Glomerular endothelial cell (primary cell): Measurements from ENCODE around the gene PRICKLE1. TPM values are rescaled to one million over a fixed set of nuclear protein-coding genes. Genes with fewer than 3 reads are reported as not detected.

Experiments used
- DNase-seq: peaks from one replicate; pipeline ENCODE4 v3.0.0-alpha.2; 2011; ENCODE audit warnings: low read depth, low spot score; ENCODE audit errors: extremely low read depth
- total RNA-seq: library from RNA; depleted of rRNA; stranded (reverse); fragments of >200 nt; gene quantifications from 2 replicates; pipeline ENCODE4 v1.2.3, GENCODE V29; 2015

Gene PRICKLE1
- total RNA-seq, 1 donor from 2014 or later = 7.1 TPM

DNA sequence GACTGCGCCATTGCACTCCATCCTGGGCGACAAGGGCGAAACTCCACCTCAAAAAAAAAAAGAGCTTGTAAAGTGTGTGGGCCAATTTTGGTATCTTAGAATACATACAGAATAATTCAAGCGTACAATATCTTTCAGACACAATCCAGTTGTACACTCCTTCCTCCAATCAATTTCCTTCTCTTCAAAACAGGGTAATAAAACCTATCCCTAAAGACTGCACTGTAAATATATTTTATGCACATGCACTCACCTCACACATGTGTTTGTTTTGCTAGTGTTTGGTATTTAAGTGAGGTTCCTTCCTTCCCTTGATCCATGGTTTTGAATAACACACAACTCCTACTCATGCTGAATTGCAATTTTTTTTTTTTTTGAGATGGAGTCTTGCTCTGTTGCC lies 125.9 kb downstream of the PRICKLE1 start:
- DNase-seq = no peak

DNA sequence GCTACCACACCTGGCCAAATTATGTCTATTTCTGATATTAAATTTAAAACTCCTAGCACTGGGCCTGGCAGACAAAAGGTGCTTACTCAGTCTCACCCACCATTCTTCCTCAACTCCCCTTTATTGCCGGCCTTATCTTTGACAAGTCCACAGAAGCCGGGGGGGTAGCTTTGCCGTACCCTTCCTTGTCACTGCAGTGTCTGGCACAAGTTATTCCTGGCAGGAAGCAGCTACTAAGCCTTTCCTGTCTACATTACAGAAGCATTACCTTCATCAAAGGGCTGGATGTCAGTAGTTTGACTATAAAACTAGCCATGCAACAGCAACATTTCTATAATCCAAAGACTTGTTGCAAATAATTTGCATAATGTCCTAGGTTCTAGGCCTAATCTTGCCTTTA lies 127.1 kb downstream of the PRICKLE1 start:
- DNase-seq = no peak

DNA sequence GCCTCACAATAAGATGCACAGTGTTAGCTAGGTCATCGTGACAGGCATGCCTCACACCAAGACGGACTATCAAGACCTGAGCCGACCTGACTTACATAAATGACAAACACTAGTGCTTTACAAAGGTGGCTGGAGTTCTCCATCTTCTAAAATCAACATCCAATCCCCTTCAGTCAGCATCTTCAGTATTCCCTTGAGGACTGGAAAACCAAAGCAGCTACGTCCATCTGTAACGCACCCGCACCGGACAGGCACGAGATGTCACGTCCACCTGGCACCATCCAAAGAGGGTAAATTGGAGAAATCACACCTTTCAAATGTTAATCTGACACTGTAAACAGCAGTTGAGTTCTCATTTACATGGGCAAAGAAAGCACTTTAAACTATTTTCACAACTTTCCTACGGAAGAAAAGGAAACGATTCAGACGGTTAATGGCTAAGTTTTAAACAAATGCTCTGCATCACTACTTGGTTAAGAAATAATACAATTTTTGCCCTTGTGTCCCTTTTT lies 130.2 kb downstream of the PRICKLE1 start:
- no peak for DNase-seq

DNA sequence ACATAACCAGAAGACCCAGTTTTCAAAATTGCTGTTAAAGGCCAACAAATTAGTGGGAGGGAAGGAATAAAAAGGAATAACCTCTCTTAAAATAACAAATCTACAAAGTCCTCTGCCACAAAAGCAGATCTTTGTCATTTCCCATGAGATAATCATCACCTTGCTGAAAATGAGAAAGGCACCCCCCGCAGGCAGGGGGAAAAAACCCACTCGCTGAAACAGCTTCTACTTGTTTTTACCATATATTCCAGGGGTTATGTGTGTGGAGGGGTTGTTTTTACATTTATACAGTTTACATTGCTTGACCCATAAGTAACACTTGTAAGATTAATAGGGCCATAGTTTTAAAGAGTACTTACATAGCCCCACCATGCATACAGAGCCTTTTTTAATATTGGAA lies 131.0 kb downstream of the PRICKLE1 start:
- no peak for DNase-seq

DNA sequence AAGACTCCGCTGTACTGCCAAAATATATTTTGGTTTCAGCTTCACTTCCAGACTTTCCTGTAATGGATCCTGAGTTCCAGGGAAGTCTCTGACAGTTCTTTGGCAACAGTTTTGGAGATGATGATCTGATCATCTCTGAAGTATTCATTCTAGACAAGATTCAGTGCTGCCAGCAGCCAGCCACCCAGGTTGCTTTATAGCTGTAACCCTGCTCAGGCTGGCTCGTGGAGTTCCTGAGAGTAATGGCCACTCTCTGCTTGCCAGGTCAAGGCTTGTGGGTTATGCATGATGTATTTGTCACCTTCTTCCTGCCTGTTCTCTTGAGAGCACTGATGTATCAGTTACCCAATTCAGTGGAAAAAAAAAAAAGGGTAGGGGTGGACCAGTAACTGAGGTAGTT lies 139.3 kb downstream of the PRICKLE1 start:
- no peak for DNase-seq

DNA sequence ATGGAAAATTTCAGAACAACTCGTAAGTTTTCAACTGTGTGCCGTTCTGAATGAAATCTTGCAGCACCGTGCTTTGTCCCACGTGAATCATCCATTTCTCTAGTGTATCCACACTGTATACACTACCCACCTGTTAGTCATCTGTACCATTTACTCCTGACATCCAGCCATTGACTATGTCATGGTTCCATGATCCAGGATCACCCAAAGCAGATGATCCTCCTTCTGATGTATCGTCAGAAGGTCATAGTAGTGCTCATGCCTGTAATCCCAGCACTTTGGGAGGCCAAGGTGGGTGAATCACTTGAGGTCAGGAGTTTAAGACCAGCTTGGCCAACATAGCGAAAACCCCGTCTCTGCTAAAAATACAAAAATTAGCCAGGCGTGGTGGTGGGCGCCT lies 140.7 kb downstream of the PRICKLE1 start:
- no peak for DNase-seq

DNA sequence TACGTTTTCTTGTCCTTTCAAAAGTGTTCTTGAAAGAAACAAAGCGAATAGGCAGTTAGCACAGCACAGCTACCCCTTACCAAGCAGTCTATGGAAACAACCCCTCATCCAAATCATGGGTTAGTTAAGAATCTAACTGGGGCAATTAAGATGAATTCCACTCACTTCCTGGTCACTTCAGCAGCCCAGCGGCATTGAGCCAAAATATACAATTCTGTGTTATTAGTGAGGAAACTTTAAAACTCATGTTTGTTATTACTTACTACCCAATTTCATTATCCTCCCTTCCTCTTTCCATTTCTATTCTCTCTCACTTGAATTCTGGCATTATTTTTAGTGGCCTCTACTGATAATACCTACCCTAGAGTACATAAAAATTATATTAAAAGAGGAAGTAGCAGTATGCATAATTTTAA lies 142.2 kb downstream of the PRICKLE1 start:
- no peak for DNase-seq

DNA sequence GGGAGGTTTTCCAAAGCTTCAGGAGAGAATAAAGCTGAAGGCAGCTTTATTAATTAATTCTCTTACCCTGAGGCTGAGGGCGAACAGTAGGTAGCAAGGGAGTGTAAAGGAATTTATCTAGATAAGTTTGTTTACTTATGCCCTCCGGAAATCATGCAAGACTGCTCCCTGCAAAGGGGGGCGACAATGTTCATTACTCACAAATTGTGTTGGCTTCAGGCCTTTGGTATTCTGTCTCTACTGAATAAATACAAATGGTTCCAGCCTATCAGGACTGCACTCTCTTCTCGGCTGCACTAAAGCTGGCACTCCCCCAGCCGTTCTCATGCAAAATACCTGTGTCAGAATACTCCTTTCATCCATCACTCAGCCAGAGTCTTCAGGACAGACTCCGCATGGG lies 142.8 kb downstream of the PRICKLE1 start:
- DNase-seq = no peak

DNA sequence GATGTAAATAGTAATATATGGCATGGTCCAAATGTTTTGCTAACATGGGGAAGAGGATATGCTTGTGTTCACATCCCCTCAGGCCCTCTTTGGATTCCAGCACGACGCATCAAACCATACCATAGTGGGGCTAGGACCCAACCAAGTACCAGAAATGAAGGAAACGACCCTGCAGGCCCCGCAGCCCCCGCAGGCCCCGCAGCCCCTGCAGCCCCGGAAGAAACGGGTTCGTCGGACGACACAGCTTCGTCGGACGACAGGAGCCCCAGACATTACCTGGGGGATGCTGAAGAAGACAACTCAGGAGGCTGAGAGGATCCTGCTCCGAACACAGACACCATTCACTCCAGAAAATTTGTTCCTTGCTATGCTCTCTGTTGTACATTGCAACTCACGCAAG lies 143.7 kb downstream of the PRICKLE1 start:
- DNase-seq = no peak

DNA sequence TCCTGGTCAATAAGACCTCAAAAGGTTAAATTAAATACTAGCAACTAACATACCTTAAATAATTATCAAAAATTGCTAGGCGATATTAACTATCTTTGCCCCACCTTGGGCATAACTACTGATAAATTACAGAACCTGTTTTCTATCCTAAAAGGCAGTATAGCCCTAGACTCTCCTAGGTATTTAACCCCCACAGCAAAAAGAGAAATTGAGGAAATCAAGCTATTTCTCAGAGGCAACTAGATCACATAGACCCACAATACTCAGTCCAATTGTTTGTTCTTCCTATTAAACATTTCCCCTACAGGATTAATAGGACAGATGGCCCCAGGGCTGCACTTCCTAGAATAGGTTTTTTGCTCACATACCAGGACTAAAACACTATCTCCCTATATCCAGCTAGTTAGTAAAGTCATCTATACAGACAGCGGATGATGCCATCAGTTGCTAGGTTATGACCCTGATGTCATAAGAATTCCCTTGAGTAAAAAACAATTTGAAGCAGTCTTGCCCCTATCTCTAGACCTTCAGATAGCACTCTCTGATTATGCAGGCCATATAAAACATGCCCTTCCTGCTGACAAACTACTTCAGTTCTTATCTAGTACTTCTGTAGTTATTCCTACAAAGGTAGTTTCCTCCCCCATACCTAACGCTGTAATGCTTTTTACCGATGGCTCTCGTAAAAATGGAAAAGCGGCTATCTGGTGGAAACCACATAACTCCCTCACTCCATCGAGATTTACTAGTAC lies 145.2 kb downstream of the PRICKLE1 start:
- DNase-seq = no peak

DNA sequence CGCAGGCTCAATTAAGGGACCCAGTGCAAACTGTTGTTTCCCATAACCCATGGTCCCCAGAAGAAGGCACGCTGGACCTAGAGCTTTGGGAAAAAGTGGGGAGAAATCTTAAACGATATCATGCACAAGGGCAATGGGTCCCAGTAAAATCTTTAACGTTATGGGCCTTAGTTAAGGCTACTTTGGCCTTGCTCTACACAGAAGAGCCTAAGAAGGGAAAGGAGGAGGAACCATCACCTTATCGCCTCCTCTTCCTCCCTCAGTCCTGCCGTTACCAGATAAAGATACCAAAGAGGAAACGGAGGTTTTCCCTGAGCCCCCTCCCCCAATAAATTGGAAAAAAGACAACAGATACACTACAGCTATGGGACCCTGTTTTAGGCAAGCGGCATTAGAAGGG lies 146.7 kb downstream of the PRICKLE1 start:
- DNase-seq = no peak

DNA sequence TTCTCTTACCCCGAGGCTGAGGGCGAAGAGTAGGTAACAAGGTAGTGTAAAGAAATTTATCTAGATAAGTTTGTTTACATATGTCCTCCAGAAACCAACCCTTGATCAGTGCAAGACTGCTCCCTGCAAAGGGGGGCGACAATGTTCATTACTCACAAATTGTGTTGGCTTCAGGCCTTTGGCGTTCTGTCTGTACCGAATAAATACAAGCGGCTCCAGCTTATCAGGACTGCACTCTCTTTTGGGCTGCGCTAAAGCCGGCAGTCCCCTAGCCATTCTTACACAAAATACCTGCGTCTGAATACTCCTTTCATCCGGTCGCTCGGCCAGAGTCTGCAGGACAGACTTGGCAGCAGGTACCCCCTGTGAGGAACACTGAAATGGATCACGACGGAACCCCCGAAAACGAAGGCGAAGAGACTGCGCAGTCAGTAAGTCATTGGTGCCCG lies 147.2 kb downstream of the PRICKLE1 start:
- no peak for DNase-seq

DNA sequence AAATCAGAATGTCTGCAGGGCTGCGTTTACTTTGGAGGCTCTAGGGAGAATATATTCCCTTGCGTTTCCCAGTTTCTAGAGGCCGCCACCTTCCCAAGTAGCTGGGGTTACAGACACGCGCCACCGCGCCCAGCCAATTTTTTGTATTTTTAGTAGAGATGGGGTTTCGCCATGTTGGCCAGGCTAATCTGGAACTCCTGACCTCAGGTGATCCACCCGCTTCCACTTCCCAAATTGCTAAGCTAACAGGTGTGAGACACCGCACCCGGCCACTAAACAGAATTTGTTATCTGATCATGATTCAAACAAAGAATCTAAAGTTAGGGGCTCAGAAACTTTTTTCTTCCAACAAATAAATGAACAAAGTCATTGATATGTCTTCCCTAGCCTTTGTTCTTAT lies 148.9 kb downstream of the PRICKLE1 start:
- no peak for DNase-seq

DNA sequence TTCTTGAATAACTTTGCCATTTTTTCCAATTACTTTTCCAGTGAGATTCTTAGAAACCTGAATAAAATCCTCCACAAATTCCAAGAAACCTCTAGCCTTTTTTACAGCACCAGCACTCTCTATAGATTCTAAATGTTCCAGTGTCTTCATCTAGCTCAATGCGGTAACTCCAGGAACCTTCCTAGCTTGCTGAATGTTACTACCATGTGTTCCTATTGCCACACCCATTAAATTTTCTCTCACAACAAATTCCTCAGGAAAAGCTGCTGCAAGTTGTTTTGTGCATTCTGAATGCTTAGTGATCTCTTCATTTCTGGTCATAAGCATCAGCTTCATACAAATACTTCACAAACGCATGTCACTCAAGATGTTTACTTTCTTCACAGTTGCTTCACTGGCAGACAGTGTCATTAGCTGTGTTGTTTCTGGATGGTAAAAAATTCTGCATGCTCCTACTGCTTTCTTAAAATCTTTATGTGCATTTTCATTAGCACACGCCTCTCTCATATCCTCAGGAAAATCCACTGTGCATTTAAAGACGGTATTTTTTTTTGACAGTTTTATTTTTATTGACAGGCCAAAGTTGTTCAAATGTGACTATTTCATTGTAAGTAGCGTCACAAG lies 156.9 kb downstream of the PRICKLE1 start:
- DNase-seq = no peak

DNA sequence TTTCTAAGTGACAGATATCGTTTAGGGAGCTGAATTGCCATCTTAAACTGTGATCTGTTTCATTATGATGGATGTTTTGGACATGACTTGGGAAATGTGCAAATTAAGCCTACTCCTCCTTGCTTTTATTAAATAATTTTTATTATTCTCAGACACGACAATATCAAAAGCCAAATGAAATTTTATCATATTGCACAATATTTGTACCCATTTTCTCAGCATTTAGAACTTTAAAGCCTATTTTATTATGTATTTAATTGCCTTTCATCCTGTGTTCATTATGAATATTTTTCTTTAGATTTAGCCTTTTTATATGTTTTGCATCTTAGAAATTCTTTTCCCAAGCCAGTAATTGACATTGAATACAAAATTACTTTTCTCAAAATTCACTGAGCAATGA lies 160.7 kb downstream of the PRICKLE1 start:
- DNase-seq = no peak

DNA sequence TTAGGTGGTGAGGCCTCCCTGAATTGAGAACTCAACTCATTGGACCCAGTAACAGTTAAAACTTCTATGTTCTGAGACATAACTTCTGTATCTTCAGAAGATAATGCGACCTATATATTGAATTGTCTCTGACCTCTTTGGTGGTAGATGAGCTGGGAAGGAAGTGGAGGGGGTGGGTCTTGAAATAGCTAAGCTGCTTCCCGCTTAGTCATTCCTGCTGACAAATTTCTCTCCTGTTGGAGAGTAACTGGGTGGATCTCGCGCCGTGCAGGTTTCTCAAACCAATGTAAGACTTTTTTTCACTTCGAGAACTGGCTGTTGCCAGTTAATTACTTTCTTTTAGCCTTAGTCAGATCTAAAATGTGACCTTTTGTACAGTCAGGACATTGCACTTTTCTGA lies 162.8 kb downstream of the PRICKLE1 start:
- no peak for DNase-seq

DNA sequence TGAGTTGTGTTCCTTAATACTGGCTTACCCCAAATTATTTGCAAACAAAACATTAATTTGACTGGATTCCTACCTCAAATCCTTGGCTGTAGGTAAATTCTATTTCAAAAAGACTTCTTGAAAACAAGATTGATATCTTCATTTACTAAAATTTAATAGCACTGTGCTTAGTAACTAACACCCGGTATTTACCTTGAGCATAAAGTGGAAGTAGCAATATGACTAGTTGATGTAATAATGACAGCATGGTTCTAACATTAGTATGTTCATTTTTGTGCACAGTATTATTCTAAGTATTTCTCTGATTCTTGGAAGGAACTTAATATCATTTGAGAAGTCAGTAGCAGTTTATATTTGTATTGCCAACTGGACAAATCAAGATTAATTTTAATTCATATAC lies 166.8 kb downstream of the PRICKLE1 start:
- no peak for DNase-seq

DNA sequence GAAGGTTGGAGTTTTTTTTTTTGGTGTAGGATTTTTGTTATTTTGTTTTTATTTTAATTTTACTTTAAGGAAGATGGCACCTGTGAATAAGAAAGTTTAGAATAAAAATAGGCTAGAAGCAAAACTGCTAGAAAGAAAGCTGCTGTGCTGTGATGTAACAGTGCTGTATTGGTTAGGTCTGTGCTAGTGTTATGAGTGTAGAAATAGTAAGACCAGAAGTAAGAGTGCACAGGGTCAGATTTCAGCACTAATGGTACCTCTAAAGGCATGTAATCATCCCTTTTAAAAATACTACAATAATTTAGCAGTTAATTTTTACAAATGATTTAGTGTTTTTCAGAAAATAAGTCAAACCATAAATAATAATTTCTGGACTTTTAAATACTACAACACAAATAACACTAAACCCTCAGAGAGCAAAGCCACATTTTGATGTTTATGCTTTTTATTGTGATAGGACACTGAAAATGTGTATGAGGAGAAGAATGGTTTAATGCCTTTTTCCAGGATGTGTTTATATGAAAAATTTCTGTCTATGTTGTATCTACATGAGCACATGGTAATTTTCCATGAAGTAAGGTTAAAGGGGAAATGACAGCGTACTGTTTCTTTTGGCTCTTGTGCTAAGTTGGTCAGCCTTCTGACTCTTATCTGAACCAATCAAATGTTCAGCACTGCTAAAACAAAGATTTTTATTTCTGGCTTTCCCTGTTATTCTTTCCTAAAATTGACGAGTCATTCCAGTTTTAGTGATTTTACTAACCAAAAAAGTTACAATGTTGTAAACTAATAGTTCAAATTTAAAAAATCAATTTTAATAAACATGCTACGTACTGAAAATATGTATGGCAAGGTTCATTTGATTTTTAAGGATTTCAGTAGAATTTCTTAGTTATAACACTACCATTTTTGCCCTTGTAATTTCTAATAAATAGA lies 167.4 kb downstream of the PRICKLE1 start:
- DNase-seq = peak; percentile 88

DNA sequence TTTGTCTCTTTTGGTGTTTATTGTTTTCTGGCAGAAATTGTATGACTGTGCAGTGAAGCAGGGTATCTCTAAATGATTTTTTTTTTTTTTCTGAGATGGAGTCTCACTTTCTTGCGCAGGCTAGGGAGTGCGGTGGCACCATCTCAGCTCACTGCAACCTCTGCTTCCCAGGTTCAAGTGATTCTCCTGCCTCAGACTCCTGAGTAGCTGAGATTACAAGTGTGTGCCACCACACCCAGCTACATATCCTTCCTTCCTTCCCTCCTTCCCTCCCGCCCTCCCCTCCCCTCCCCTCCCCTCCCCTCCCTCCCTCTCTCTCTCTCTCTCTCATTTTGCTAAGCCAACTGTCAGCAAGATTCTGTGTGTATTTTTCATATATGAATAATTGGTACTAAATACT lies 169.2 kb downstream of the PRICKLE1 start:
- DNase-seq = no peak

DNA sequence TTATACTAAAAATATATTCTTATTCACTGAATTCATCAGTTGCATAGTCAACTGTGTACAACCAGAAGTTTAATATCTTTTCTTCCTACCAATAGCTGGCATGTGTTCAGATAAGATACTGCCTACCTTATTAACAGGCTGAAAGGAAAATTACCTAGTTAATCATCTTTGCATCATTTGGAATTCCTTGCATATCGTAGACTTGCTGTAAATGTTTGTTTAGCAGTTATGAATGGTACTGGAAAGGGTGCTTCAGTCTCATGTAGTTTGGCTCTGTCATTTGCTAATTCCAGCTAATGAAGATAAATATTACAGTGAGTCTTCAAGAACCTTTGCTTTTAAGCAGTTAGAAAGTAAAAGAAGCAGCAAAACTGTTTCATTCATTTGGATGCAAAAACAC lies 179.2 kb downstream of the PRICKLE1 start:
- DNase-seq = no peak

DNA sequence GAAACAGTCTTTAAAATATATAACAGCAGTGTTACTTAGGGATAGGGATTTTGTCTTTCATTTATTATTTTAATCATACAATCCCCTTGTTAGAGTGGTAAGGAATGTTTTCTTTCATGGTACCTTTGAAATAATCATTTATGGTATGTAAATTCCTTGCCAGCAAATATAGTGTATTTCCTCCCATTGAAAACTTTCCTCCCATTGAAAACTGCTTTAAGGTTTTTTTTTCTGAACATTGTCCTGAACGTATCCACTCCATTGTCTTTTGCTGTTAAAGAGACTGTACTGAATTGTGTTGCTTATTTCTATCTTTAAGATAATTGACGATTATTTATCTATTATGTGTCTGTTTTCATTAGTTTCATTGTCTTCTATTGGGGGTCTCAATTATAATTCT lies 180.1 kb downstream of the PRICKLE1 start:
- DNase-seq = no peak
